Left ventricle myocardium inferior (tissue), 1 donor: ENCODE measurements around the gene NEDD4L. TPM values are rescaled to one million over a fixed set of nuclear protein-coding genes. Genes with fewer than 3 reads are reported as not detected.

Experiments used
- DNase-seq: peaks from one replicate; pipeline ENCODE4 v3.0.0-alpha.2; 2020
- H3K27ac ChIP-seq: fragments of 200-600 bp; replicated peaks from 2 replicates; pipeline ENCODE4 v1.8.0; 2021
- H3K27me3 ChIP-seq: fragments of 200-600 bp; 2 replicates; pipeline ENCODE4 v1.8.0; 2021; ENCODE audit warnings: low read depth
- H3K36me3 ChIP-seq: fragments of 200-600 bp; 2 replicates; pipeline ENCODE4 v1.8.0; 2021
- H3K4me1 ChIP-seq: fragments of 200-600 bp; 2 replicates; pipeline ENCODE4 v1.8.0; 2021
- H3K4me3 ChIP-seq: fragments of 200-600 bp; 2 replicates; pipeline ENCODE4 v1.8.0; 2021; ENCODE audit warnings: mild to moderate bottlenecking, moderate library complexity
- H3K9me3 ChIP-seq: fragments of 200-600 bp; replicated peaks from 2 replicates; pipeline ENCODE4 v1.8.0; 2021
- intact Hi-C: fragments of 100-400 bp; cut with micrococcal nuclease; formaldehyde crosslinking; loops from one replicate; pipeline ENCODE4 v1.11.0; 2022
- total RNA-seq: library from RNA; stranded (reverse); fragmentation: NEBNext Ultra II Directional; extraction: Animal tissue kit (Norgen Biotek cat#: 25700); gene quantifications from one replicate; pipeline ENCODE4 v1.2.1, GENCODE V29; 2021
- TF ChIP-seq, protein P1 (sequence below): fragments of 200-600 bp; IDR thresholded peaks from 2 replicates; pipeline ENCODE4 v1.8.0; 2021; ENCODE audit warnings: antibody characterized with exemption, mild to moderate bottlenecking, borderline replicate concordance
- donor health status: DM: no; HTN: yes; CAD: no; lungs with severe emphysema.

The NEDD4L gene
- total RNA-seq, 1 donor from 2014 or later, result 45.8 TPM

DNA sequence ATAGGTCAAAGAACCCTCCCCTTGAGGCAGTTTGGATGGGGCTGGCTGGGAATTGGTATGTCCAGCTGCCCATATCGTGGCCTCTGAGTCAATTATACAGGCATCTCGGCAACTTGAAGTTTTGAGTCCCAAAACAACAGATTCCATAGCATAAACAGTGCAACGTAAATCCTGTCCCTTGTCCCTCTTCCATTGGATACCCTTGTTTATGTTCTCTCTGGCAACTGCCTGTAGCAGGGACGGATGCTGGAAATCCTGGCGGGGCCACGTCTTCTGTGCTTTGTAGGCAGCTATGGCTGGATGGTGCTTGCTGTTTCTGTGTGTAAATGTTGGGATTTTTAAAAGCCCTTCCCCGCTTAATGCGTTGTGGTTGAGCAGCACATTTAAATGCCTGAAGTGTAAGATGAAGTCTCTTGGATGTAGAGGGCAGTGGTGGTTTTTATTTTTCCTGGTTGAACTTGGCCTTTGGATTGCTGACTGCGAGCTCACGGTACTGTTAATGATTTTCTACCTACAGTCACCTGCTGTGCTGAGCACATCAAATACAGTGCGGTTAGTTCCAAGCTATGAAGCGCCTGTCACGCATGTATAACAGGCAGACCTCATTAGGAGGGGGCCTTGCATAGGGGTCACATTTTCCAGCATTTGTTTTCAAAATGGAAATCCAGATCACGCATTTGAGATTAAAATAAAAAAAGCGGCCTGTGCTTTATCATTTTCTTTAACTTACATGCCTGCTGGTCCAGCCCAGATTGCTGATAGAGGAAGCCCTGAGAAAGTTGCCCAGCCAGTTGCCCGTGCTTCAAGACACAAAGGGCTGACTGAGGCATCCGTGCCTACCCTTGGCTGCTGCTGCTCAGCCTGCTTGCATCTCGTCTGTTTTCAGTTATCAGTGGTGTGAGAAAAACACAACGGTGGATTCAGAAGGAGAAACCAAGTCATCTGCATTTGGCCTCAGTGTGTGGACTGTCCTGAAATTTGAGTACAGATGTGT is 84.7 kb downstream of the NEDD4L start:
- H3K27ac ChIP-seq, result no peak overlapping the region
- intact Hi-C loops, result loop anchor here (10.0 kb wide), 1 partner anchor 244 kb away; no protein-coding TSS in a partner anchor
- no peaks in the 10 kb centered on the region for H3K4me1 ChIP-seq
- DNase-seq, result no peak
- no peak overlapping the region for H3K4me3 ChIP-seq
- no peaks in the 10 kb centered on the region for H3K27me3 ChIP-seq
- H3K36me3 ChIP-seq, result no peaks in the 10 kb centered on the region
- TF ChIP-seq, protein P1, sequence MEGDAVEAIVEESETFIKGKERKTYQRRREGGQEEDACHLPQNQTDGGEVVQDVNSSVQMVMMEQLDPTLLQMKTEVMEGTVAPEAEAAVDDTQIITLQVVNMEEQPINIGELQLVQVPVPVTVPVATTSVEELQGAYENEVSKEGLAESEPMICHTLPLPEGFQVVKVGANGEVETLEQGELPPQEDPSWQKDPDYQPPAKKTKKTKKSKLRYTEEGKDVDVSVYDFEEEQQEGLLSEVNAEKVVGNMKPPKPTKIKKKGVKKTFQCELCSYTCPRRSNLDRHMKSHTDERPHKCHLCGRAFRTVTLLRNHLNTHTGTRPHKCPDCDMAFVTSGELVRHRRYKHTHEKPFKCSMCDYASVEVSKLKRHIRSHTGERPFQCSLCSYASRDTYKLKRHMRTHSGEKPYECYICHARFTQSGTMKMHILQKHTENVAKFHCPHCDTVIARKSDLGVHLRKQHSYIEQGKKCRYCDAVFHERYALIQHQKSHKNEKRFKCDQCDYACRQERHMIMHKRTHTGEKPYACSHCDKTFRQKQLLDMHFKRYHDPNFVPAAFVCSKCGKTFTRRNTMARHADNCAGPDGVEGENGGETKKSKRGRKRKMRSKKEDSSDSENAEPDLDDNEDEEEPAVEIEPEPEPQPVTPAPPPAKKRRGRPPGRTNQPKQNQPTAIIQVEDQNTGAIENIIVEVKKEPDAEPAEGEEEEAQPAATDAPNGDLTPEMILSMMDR, result no peak
- H3K9me3 ChIP-seq, result no peaks in the 10 kb centered on the region

DNA sequence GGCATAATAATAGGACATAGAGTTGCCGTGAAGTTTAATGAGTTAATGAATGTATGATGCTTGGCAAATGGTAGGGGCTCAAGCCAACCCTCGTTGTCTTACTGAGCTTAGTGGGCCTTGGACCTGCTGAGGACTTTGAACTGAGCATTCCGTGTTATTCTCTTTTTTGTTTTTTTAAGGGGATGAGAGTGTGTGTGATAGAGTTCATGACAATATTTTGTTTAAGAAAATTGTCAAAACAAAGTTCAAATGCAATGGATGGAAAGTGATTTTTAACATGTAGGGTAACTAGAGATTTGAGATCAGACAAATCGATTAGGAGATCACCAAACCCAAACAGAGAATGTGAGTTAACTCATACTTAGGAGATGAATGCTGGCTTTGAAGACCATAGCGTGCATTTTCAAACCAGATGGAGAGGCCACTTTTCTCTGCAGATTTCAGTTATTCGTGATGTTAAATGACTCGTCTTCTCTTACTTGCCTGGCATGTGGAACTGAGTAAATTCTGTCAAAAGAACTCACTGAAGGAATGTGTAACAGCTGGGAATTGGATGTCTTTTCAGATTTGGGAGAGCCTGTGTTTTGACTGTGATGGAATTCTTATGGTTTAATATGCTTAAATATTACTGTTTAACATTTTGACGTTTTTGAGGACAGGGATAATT is 88.7 kb downstream of the NEDD4L start:
- no peaks in the 10 kb centered on the region for H3K36me3 ChIP-seq
- TF ChIP-seq, protein P1, result no peak
- no peak overlapping the region for H3K4me3 ChIP-seq
- intact Hi-C loops, result no loop called here
- DNase-seq, result no peak
- no peaks in the 10 kb centered on the region for H3K27me3 ChIP-seq
- no peak overlapping the region for H3K27ac ChIP-seq
- no peaks in the 10 kb centered on the region for H3K4me1 ChIP-seq
- no peaks in the 10 kb centered on the region for H3K9me3 ChIP-seq

DNA sequence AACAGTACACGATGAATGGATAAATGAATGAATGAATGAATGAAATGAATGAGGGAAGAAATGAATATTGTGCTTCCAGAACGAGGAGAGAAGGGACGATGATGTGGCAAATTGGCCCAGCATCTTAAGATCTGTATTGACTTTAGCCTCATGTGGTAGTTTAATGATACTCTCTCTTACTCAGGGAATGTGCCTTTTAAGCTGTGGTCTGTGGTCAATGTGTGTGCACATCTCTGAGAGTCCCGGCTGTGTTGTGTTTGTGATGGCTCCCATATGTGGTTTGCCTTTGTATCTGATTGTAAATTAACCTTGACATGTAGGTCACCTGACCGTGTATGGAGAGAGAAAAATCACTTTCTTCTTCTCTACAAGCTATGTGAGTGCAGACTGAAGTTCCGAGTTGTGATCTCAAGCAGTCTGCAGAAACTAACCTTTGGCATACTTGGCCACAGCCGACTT is 91.2 kb downstream of the NEDD4L start:
- no peaks in the 10 kb centered on the region for H3K36me3 ChIP-seq
- H3K4me1 ChIP-seq, result no peaks in the 10 kb centered on the region
- DNase-seq, result no peak
- H3K4me3 ChIP-seq, result no peak overlapping the region
- TF ChIP-seq, protein P1, result no peak
- H3K27ac ChIP-seq, result no peak overlapping the region
- H3K9me3 ChIP-seq, result no peaks in the 10 kb centered on the region
- no peaks in the 10 kb centered on the region for H3K27me3 ChIP-seq
- intact Hi-C loops, result no loop called here

DNA sequence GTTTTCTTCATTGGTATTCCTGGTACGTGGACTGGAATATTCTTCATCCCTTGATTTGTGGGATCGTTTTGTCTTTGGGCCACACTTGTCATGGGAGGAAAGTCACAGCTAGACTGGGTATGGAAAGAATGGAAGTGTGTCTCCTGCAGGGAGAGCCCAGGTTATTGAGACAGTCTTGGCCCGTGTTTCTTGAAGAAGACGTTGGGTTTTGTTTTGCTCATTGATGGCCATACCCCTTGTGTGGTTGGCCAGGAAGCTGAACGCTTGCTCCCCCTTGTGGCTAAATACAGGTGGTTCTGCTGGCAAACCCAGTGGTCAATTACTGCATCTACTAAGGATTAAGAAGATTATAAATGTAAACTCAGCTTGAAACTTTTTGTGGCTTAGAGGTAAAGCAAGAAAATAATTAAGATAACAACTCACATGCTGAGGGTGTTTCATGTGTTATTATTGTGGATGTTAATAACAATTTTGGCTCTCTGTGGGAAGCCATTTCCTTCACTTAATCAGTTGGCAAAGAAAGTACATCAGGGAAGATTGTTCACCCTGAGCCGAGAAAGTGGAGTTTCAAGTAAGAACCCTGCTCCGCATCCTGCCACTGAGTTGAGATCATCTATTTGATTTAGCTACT is 91.8 kb downstream of the NEDD4L start:
- intact Hi-C loops, result no loop called here
- no peaks in the 10 kb centered on the region for H3K9me3 ChIP-seq
- no peak for DNase-seq
- H3K4me1 ChIP-seq, result no peaks in the 10 kb centered on the region
- H3K4me3 ChIP-seq, result no peak overlapping the region
- TF ChIP-seq, protein P1, result peak; percentile 88
- H3K27ac ChIP-seq, result no peak overlapping the region
- no peaks in the 10 kb centered on the region for H3K36me3 ChIP-seq
- H3K27me3 ChIP-seq, result no peaks in the 10 kb centered on the region

DNA sequence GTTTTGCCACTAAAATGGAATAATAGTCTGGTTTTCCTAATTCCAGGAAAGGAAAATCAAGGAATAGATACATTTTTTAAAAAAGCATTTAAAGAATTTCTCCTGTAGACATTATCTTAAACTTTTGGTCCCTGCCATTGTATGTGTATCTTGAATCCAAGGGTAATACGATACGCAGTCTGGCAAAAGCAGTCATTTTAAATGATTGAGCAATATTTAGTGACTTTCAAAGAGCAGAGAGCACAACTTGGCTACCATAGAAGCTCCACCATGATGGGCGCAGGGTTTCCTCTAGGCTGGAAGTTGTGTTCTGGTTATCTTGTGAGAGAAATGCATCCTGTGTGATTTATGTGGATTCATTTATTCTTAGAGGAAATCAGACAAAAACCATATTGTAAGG is 92.9 kb downstream of the NEDD4L start:
- intact Hi-C loops, result no loop called here
- no peak for DNase-seq
- H3K27me3 ChIP-seq, result no peaks in the 10 kb centered on the region
- no peak overlapping the region for H3K4me3 ChIP-seq
- H3K4me1 ChIP-seq, result no peaks in the 10 kb centered on the region
- H3K27ac ChIP-seq, result no peak overlapping the region
- TF ChIP-seq, protein P1, result no peak
- no peaks in the 10 kb centered on the region for H3K9me3 ChIP-seq
- no peaks in the 10 kb centered on the region for H3K36me3 ChIP-seq
